Right lobe of liver (tissue), 4 donors: ENCODE measurements around the gene IDNK.

Source experiments
- CTCF ChIP-seq, 4 donors: fragments of 200-600 bp in 3 of 4; fragments of 450-650 bp in 1 of 4; IDR thresholded peaks; one replicate each; pipeline versions ENCODE4 v1.5.1 to v1.8.0; 2016 to 2022; ENCODE audit warnings: antibody characterized with exemption in 4 of 4, mild to moderate bottlenecking in 2 of 4
- POLR2A ChIP-seq: fragments of 450-650 bp; IDR thresholded peaks from one replicate; pipeline ENCODE4 v1.6.1; 2017; ENCODE audit warnings: antibody characterized with exemption, mild to moderate bottlenecking
- donor health status: DM: no; HTN: no; CAD: no.
- donor health status: DM: no; HTN: no; CAD: no.
- donor health status: DM: no; HTN: yes; CAD: no.

GRCh38 chr9:83649515-83649914 is 26.6 kb downstream of the IDNK start:
- TF ChIP-seq POLR2A (no peak), CTCF (IDR thresholded peaks at IDR 0.05) (no peak)
